ENCODE data around the gene CCDC183.

CCDC183 gene

DNA sequence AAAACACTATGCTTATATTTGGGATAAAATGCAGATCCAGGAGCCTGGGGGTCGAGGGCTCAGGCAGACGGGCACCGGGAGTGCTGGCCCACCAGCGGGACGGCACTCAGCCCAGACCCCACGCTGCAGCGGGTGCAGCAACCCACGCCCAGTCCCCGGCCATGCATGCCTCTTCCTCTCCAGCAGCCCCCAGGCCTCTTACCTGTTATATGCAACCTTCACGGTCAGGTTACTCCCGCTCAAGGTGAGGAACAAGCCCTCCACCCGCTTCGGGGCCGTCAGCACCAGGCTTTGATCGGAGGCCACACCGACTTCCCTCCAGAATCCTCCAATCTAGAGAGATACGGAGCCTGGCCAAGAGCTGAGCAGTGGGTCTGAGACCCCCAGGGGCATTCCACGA, 39.3 kb upstream of the CCDC183 start:
- Histone ChIP-seq H3K79me2 (ENCODE audit: control insufficient read depth, low read length) (no peaks in the 10 kb centered on the region), H3K9me2 (replicated peaks; ENCODE audit: control insufficient read depth, low read length) (no peaks in the 10 kb centered on the region), H4K20me1 (ENCODE audit: control insufficient read depth, insufficient read depth, low read depth, low read length) (no peaks in the 10 kb centered on the region), H3K27me3 (ENCODE audit: control insufficient read depth, low read length) (peaks cover 7% of the 10 kb centered on the region; the same call in 1 of the 2 replicates), H3K9me3 (ENCODE audit: control insufficient read depth, insufficient read depth, low read length) (peaks cover 28% of the 10 kb centered on the region), H3F3A (ENCODE audit: control insufficient read depth, insufficient read depth) (no peaks in the 10 kb centered on the region; the same call in 1 of the 2 replicates), H3K4me2 (ENCODE audit: low read length) (no peak overlapping the region), H3K27ac (ENCODE audit: low read depth, low read length) (no peak overlapping the region), H3K36me3 (ENCODE audit: control insufficient read depth, low read length) (no peaks in the 10 kb centered on the region), H3K4me1 (ENCODE audit: control insufficient read depth, low read length) (peaks cover 33% of the 10 kb centered on the region), H3K4me3 (ENCODE audit: low read length) (no peak overlapping the region)
- TF ChIP-seq, protein P1, sequence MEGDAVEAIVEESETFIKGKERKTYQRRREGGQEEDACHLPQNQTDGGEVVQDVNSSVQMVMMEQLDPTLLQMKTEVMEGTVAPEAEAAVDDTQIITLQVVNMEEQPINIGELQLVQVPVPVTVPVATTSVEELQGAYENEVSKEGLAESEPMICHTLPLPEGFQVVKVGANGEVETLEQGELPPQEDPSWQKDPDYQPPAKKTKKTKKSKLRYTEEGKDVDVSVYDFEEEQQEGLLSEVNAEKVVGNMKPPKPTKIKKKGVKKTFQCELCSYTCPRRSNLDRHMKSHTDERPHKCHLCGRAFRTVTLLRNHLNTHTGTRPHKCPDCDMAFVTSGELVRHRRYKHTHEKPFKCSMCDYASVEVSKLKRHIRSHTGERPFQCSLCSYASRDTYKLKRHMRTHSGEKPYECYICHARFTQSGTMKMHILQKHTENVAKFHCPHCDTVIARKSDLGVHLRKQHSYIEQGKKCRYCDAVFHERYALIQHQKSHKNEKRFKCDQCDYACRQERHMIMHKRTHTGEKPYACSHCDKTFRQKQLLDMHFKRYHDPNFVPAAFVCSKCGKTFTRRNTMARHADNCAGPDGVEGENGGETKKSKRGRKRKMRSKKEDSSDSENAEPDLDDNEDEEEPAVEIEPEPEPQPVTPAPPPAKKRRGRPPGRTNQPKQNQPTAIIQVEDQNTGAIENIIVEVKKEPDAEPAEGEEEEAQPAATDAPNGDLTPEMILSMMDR (IDR thresholded peaks at IDR 0.05; ENCODE audit: low read depth, low read length, poor library complexity, severe bottlenecking), result no peak
- TF ChIP-seq EZH2phosphoT487 (IDR thresholded peaks at IDR 0.05; ENCODE audit: borderline replicate concordance, low read length), result no peak

GRCh38 chr9:136757328-136757727, 38.8 kb upstream of the CCDC183 start:
- no peaks in the 10 kb centered on the region; the same call in 1 of the 2 replicates for H3F3A ChIP-seq (ENCODE audit: control insufficient read depth, insufficient read depth)
- H3K27ac ChIP-seq (ENCODE audit: low read depth, low read length), result peak overlapping the region; percentile 37
- no peaks in the 10 kb centered on the region for H3K36me3 ChIP-seq (ENCODE audit: control insufficient read depth, low read length)
- no peaks in the 10 kb centered on the region for H3K79me2 ChIP-seq (ENCODE audit: control insufficient read depth, low read length)
- no peak for TF ChIP-seq EZH2phosphoT487 (IDR thresholded peaks at IDR 0.05; ENCODE audit: borderline replicate concordance, low read length)
- TF ChIP-seq, protein P1 (IDR thresholded peaks at IDR 0.05; ENCODE audit: low read depth, low read length, poor library complexity, severe bottlenecking), result no peak
- no peaks in the 10 kb centered on the region for H4K20me1 ChIP-seq (ENCODE audit: control insufficient read depth, insufficient read depth, low read depth, low read length)
- H3K4me3 ChIP-seq (ENCODE audit: low read length), result no peak overlapping the region
- peaks cover 33% of the 10 kb centered on the region for H3K4me1 ChIP-seq (ENCODE audit: control insufficient read depth, low read length)
- H3K4me2 ChIP-seq (ENCODE audit: low read length), result peak overlapping the region; percentile 50; the same call in 1 of the 2 replicates
- no peaks in the 10 kb centered on the region for H3K9me2 ChIP-seq (replicated peaks; ENCODE audit: control insufficient read depth, low read length)
- peaks cover 23% of the 10 kb centered on the region for H3K9me3 ChIP-seq (ENCODE audit: control insufficient read depth, insufficient read depth, low read length)
- peaks cover 7% of the 10 kb centered on the region; the same call in 1 of the 2 replicates for H3K27me3 ChIP-seq (ENCODE audit: control insufficient read depth, low read length)

- Histone ChIP-seq H3K27ac (ENCODE audit: low read depth, low read length) (peak overlapping the region; percentile 37), H3K27me3 (ENCODE audit: control insufficient read depth, low read length) (peaks cover 7% of the 10 kb centered on the region; the same call in 1 of the 2 replicates), H4K20me1 (ENCODE audit: control insufficient read depth, insufficient read depth, low read depth, low read length) (no peaks in the 10 kb centered on the region), H3K36me3 (ENCODE audit: control insufficient read depth, low read length) (no peaks in the 10 kb centered on the region), H3K9me3 (ENCODE audit: control insufficient read depth, insufficient read depth, low read length) (peaks cover 20% of the 10 kb centered on the region), H3K4me1 (ENCODE audit: control insufficient read depth, low read length) (peaks cover 33% of the 10 kb centered on the region), H3F3A (ENCODE audit: control insufficient read depth, insufficient read depth) (no peaks in the 10 kb centered on the region; the same call in 1 of the 2 replicates), H3K4me3 (ENCODE audit: low read length) (peak overlapping the region; percentile 29), H3K4me2 (ENCODE audit: low read length) (peak overlapping the region; percentile 50), H3K79me2 (ENCODE audit: control insufficient read depth, low read length) (no peaks in the 10 kb centered on the region), H3K9me2 (replicated peaks; ENCODE audit: control insufficient read depth, low read length) (no peaks in the 10 kb centered on the region)
- no peak for TF ChIP-seq EZH2phosphoT487 (IDR thresholded peaks at IDR 0.05; ENCODE audit: borderline replicate concordance, low read length)
- TF ChIP-seq, protein P1 (IDR thresholded peaks at IDR 0.05; ENCODE audit: low read depth, low read length, poor library complexity, severe bottlenecking), result no peak
These were observed 38.4 kb upstream of the CCDC183 start for GRCh38 chr9:136757751-136758140.

All from DOHH2 (cell line).